Pons (tissue), 1 donor: Measurements from ENCODE around the gene ERO1B.

Source experiments
- DNase-seq: peaks from one replicate; pipeline ENCODE4 v3.0.0-alpha.2; 2016; ENCODE audit warnings: low spot score

ERO1B gene

GRCh38 chr1:236301080-236301957, 19.6 kb upstream of the ERO1B start:
- DNase-seq = no peak

GRCh38 chr1:236297161-236297560, 15.4 kb upstream of the ERO1B start:
- DNase-seq = no peak

GRCh38 chr1:236292425-236292824, 10.7 kb upstream of the ERO1B start:
- DNase-seq = no peak

GRCh38 chr1:236289492-236290131, 7.9 kb upstream of the ERO1B start:
- no peak for DNase-seq

- DNase-seq = no peak
Measured at GRCh38 chr1:236288620-236288976, 6.8 kb upstream of the ERO1B start.

GRCh38 chr1:236287757-236288619, 6.2 kb upstream of the ERO1B start:
- DNase-seq = no peak

GRCh38 chr1:236287356-236287755, 5.6 kb upstream of the ERO1B start:
- DNase-seq = no peak

- peak; percentile 21 for DNase-seq
Measured at GRCh38 chr1:236284291-236284721, 2.5 kb upstream of the ERO1B start.

GRCh38 chr1:236282719-236283118, 961 bp upstream of the ERO1B start:
- DNase-seq = no peak

- DNase-seq = no peak
Measured at GRCh38 chr1:236282425-236282716, 613 bp upstream of the ERO1B start.

GRCh38 chr1:236281198-236281653, 532 bp downstream of the ERO1B start:
- DNase-seq = peak; percentile 15

GRCh38 chr1:236280438-236281197, 1.1 kb downstream of the ERO1B start:
- peak; percentile 20 for DNase-seq

GRCh38 chr1:236275586-236275985, 6.2 kb downstream of the ERO1B start:
- DNase-seq = no peak

- DNase-seq = no peak
Measured at GRCh38 chr1:236275061-236275460, 6.7 kb downstream of the ERO1B start.

GRCh38 chr1:236273358-236273757, 8.4 kb downstream of the ERO1B start:
- DNase-seq = no peak

GRCh38 chr1:236269439-236269838, 12.3 kb downstream of the ERO1B start:
- no peak for DNase-seq

- no peak for DNase-seq
Measured at GRCh38 chr1:236261898-236262297, 19.9 kb downstream of the ERO1B start.

GRCh38 chr1:236261033-236261432, 20.7 kb downstream of the ERO1B start:
- DNase-seq = no peak

GRCh38 chr1:236259043-236259442, 22.7 kb downstream of the ERO1B start:
- DNase-seq = no peak

- DNase-seq = no peak
Measured at GRCh38 chr1:236258114-236258622, 23.6 kb downstream of the ERO1B start.

- DNase-seq = no peak
Measured at GRCh38 chr1:236257216-236257615, 24.5 kb downstream of the ERO1B start.
